K562 (cell line): Measurements from ENCODE around the gene METAP1D. TPM values are rescaled to one million over a fixed set of nuclear protein-coding genes. Genes with fewer than 3 reads are reported as not detected.

Experiments
- CREB3L1 ChIP-seq: fragments of 450-650 bp; IDR thresholded peaks from 2 replicates; pipeline ENCODE4 v1.6.1; 2014; ENCODE audit warnings: low read depth, mild to moderate bottlenecking, moderate library complexity, borderline replicate concordance
- CREM ChIP-seq: IDR thresholded peaks from 2 replicates; pipeline ENCODE4 v1.6.1; 2014; ENCODE audit warnings: antibody characterized with exemption, low read depth
- DIDO1 ChIP-seq: fragments of 450-650 bp; IDR thresholded peaks from 2 replicates; pipeline ENCODE4 v1.6.1; 2016; ENCODE audit warnings: low read depth, missing biosample characterization, missing genetic modification characterization
- EGR1 ChIP-seq: fragments of 450-650 bp; conservative IDR thresholded peaks from 2 replicates; pipeline ENCODE4 v1.6.1; 2017; ENCODE audit warnings: mild to moderate bottlenecking
- EP400 ChIP-seq: fragments of 450-650 bp; IDR thresholded peaks from 2 replicates; pipeline ENCODE4 v1.6.1; 2017; ENCODE audit warnings: antibody characterized with exemption, mild to moderate bottlenecking, moderate library complexity
- GABPB2 ChIP-seq: fragments of 250-450 bp; sonication (Bioruptor Pico); conservative IDR thresholded peaks from 2 replicates; pipeline ENCODE4 v1.5.1; 2021; ENCODE audit warnings: mild to moderate bottlenecking
- GTF2E2 ChIP-seq: fragments of 200-800 bp; sonication (Bioruptor generic); IDR thresholded peaks from 2 replicates; pipeline ENCODE4 v1.6.1; 2016; ENCODE audit warnings: missing genetic modification characterization, missing compliant biosample characterization
- HDAC1 ChIP-seq, 2 experiments: fragments of 450-650 bp; IDR thresholded peaks; 2 replicates each; pipeline ENCODE4 v1.6.1; 2016 to 2017; ENCODE audit warnings: inconsistent platforms in 1 of 2, mild to moderate bottlenecking in 1 of 2, moderate library complexity in 1 of 2
- L3MBTL2 ChIP-seq: fragments of 450-650 bp; IDR thresholded peaks from 2 replicates; pipeline ENCODE4 v1.6.1; 2016; ENCODE audit warnings: mild to moderate bottlenecking, moderate library complexity
- LCOR ChIP-seq: sonication (generic); formaldehyde crosslinking; IDR thresholded peaks from 2 replicates; pipeline ENCODE4 v1.8.0; 2022; ENCODE audit warnings: mild to moderate bottlenecking, missing genetic modification reagents
- MLLT1 ChIP-seq, 2 experiments: fragments of 450-650 bp; IDR thresholded peaks; 2 replicates each; pipeline ENCODE4 v1.6.1; 2016
- NFIC ChIP-seq: fragments of 450-650 bp; IDR thresholded peaks from 2 replicates; pipeline ENCODE4 v1.6.1; 2017; ENCODE audit warnings: mild to moderate bottlenecking, inconsistent platforms
- NRF1 ChIP-seq, 2 experiments: fragments of 450-650 bp; IDR thresholded peaks in 1 of 2; conservative IDR thresholded peaks in 1 of 2; 2 replicates each; pipeline ENCODE4 v1.6.1; 2014; ENCODE audit warnings: mild to moderate bottlenecking in 2 of 2
- PURB ChIP-seq: sonication (generic); formaldehyde crosslinking; IDR thresholded peaks from 2 replicates; pipeline ENCODE4 v1.9.0; 2021; ENCODE audit warnings: low read depth, mild to moderate bottlenecking, missing genetic modification reagents
- RAD51 ChIP-seq: fragments of 450-650 bp; IDR thresholded peaks from 2 replicates; pipeline ENCODE4 v1.7.1; 2016; ENCODE audit warnings: low read depth, mild to moderate bottlenecking, borderline replicate concordance
- RFX1 ChIP-seq: fragments of 450-650 bp; IDR thresholded peaks from 2 replicates; pipeline ENCODE4 v1.6.1; 2016; ENCODE audit warnings: mild to moderate bottlenecking, moderate library complexity
- SETDB1 ChIP-seq: IDR thresholded peaks from one replicate; pipeline ENCODE4 v1.6.1; 2012; ENCODE audit warnings: low read length, control low read depth, inconsistent platforms
- SIX5 ChIP-seq, 2 experiments: IDR thresholded peaks; 2 replicates each; pipeline ENCODE4 v1.6.1; 2011; ENCODE audit warnings: low read length in 2 of 2, borderline replicate concordance in 1 of 2, low read depth in 1 of 2, mild to moderate bottlenecking in 1 of 2, moderate library complexity in 1 of 2; ENCODE audit not compliant: insufficient read depth in 1 of 2
- SMAD4 ChIP-seq: fragments of 250-450 bp; sonication (Bioruptor Pico); conservative IDR thresholded peaks from 2 replicates; pipeline ENCODE4 v1.8.0; 2021; ENCODE audit warnings: inconsistent platforms, mild to moderate bottlenecking, moderate library complexity
- SRF ChIP-seq, 2 experiments: fragments of 250-450, 450-650 bp in 1 of 2; sonication (Bioruptor Pico) in 1 of 2; sonication (generic) in 1 of 2; formaldehyde crosslinking; IDR thresholded peaks; 2 replicates each; pipeline versions ENCODE4 v1.5.0 to v1.5.1; 2020 to 2022; ENCODE audit warnings: mild to moderate bottlenecking in 1 of 2, missing genetic modification reagents in 1 of 2
- TBP ChIP-seq: optimal IDR thresholded peaks from 2 replicates; pipeline ENCODE3; 2011; ENCODE audit warnings: low read depth, low read length, improper control_type of control experiment
- polyA plus RNA-seq, 8 experiments: library from polyadenylated mRNA; depleted of rRNA in 4 of 8; stranded (reverse) in 5 of 8; unstranded in 3 of 8; fragments of >200 nt; fragmentation: Nextera tagmentation in 2 of 8; fragmentation: Illumina TruSeq in 1 of 8; extraction: Ambion mirVana in 2 of 8; extraction: Trizol in 1 of 8; gene quantifications; 2 replicates each; pipeline versions ENCODE4 v1.2.1 to v1.2.3, GENCODE V29; 2011 to 2014; ENCODE audit warnings: inconsistent platforms in 1 of 8, missing spikeins in 1 of 8
- total RNA-seq, 7 experiments: library from RNA; depleted of rRNA in 6 of 7; stranded (reverse); fragments of >200 nt in 6 of 7; fragmentation: Illumina TruSeq in 2 of 7; extraction: Trizol in 2 of 7; gene quantifications; 2 replicates each; pipeline versions ENCODE4 v1.2.1 to v1.2.3, GENCODE V29; 2011 to 2021; ENCODE audit warnings: low replicate concordance in 1 of 7
- TF ChIP-seq, protein P1 (sequence below), 2 experiments: IDR thresholded peaks; 2 replicates each; pipeline ENCODE4 v1.6.1; 2011; ENCODE audit warnings: borderline replicate concordance in 1 of 2, control low read depth in 1 of 2, low read depth in 1 of 2, low read length in 1 of 2, mild to moderate bottlenecking in 1 of 2, mixed read lengths in 1 of 2, moderate library complexity in 1 of 2; ENCODE audit not compliant: insufficient read depth in 1 of 2, insufficient read length in 1 of 2, poor library complexity in 1 of 2, severe bottlenecking in 1 of 2; ENCODE audit errors: extremely low read depth in 1 of 2
- TF ChIP-seq, protein P2 (sequence below): fragments of 450-650 bp; IDR thresholded peaks from 2 replicates; pipeline ENCODE4 v1.6.1; 2016; ENCODE audit warnings: low read depth, mild to moderate bottlenecking, moderate library complexity

Gene METAP1D
- total and polyA plus RNA-seq, 9 of the 15 experiments (the other 6 are each of a cell fraction or from before 2014, with no cell fraction given), result 8.0 to 23.4 (median 15.7) TPM

DNA sequence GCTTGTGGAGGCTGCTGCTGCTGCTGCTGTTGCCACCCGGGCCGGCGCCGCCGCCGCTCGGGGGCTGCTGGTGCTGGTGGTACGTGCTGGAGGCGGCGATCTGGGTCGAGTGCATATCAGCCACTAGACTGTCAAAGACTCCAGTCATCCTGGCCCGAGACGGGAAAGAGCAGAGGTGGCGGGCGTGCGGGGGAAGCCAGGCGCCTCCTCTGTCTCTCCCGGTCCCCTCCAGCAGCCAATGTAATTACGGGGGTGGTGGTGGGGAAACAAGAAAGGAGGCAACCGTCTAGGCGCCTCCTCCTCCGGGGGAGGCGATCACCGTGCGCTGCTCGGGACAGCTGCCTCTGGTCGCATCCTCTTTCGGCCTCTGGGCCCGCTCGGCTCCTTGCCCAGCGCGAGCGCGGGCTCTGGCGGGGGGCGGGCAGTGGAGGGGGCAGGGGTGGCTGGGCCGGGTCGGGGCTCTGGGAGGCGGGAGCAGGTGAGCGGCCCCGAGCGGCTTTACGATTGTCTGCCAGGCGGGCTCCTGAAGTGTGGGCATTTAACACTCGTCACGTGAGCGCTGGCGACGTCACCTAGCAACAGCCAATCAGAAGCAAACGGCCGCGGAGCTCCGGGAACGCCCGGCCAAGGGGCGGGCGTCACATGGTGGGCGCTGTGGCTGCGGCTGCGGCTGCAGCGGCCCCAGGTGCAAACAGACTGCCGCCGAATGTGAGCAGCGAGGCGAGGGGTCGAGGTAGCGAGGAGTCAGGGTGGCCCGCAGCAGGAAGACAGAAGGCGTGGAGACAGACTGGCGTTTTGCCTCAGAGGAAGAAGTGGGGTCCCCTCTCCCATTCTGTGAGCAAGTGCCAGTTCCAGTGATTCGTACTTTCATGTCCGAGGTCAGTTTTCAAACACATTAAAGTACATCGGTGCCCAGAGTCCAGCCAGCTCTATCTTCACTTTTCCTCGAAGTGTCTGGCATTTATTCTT lies 102.9 kb downstream of the METAP1D start, which contains the start of gene DLX2 (continued):
- peak; percentile 93 for TF ChIP-seq L3MBTL2
- peak; percentile 28; the same call in 1 of the 2 replicates for TF ChIP-seq DIDO1 (tag)
- peak; percentile 91 for TF ChIP-seq RFX1
- peak; percentile 39; the same call in 1 of the 2 replicates for TF ChIP-seq LCOR (CRISPR knock-in tag)
- TF ChIP-seq, protein P1, sequence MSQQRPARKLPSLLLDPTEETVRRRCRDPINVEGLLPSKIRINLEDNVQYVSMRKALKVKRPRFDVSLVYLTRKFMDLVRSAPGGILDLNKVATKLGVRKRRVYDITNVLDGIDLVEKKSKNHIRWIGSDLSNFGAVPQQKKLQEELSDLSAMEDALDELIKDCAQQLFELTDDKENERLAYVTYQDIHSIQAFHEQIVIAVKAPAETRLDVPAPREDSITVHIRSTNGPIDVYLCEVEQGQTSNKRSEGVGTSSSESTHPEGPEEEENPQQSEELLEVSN (IDR thresholded peaks at IDR 0.05; ENCODE audit: borderline replicate concordance in 1 of 2, extremely low read depth in 1 of 2, insufficient read depth in 1 of 2, insufficient read length in 1 of 2, low read depth in 1 of 2, low read length in 1 of 2, poor library complexity in 1 of 2, severe bottlenecking in 1 of 2), result peak; percentile 89 to 94
- peak; percentile 22; the same call in 1 of the 2 replicates for TF ChIP-seq CREB3L1
- TF ChIP-seq SIX5 (IDR thresholded peaks at IDR 0.05; ENCODE audit: borderline replicate concordance in 1 of 2, insufficient read depth in 1 of 2, low read depth in 1 of 2, low read length in 2 of 2), result no peak
- no peak for TF ChIP-seq PURB (CRISPR knock-in tag)
- TF ChIP-seq EP400, result peak; percentile 35; the same call in 1 of the 2 replicates
- TF ChIP-seq SMAD4, result peak; percentile 51
- TF ChIP-seq TBP, result peak; percentile 85
- peak; percentile 92 for TF ChIP-seq EGR1
- peak; percentile 20 to 39; a peak in 1 of 4 replicates for TF ChIP-seq NRF1 (conservative IDR thresholded peaks at IDR 0.05 in 1 of 2, IDR thresholded peaks at IDR 0.05 in 1 of 2)
- TF ChIP-seq CREM, result peak; percentile 78
- TF ChIP-seq GTF2E2 (tag), result peak; percentile 48; the same call in 1 of the 2 replicates
- peak in 1 of 2 experiments; percentile 25; a peak in 2 of 4 replicates for TF ChIP-seq MLLT1 (IDR thresholded peaks at IDR 0.05)
- TF ChIP-seq NFIC, result peak; percentile 37
- TF ChIP-seq HDAC1 (IDR thresholded peaks at IDR 0.05), result peak in 1 of 2 experiments; percentile 92; a peak in 2 of 4 replicates
- peak in 1 of 2 experiments; percentile 56; a peak in 1 of 4 replicates for TF ChIP-seq SRF (CRISPR knock-in tag; IDR thresholded peaks at IDR 0.05)
- no peak for TF ChIP-seq GABPB2
- TF ChIP-seq, protein P2, sequence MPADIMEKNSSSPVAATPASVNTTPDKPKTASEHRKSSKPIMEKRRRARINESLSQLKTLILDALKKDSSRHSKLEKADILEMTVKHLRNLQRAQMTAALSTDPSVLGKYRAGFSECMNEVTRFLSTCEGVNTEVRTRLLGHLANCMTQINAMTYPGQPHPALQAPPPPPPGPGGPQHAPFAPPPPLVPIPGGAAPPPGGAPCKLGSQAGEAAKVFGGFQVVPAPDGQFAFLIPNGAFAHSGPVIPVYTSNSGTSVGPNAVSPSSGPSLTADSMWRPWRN, result no peak; the same call in 1 of the 2 replicates
- TF ChIP-seq SETDB1, result no peak
- peak; percentile 94 for TF ChIP-seq RAD51
